ENCODE results near the gene INAFM2.

- TF ChIP-seq MYC (IDR thresholded peaks at IDR 0.05; ENCODE audit: low read depth, low read length) (no peak), CTCF (IDR thresholded peaks at IDR 0.05; ENCODE audit: extremely low read depth in 1 of 2, insufficient read depth in 1 of 2, low read depth in 1 of 2, low read length in 2 of 2) (no peak), POLR2A (IDR thresholded peaks at IDR 0.05; ENCODE audit: low read depth, low read length) (no peak), FOS (IDR thresholded peaks at IDR 0.05; ENCODE audit: borderline replicate concordance, insufficient read depth, low read length) (no peak), EZH2 (IDR thresholded peaks at IDR 0.05; ENCODE audit: borderline replicate concordance, low read depth, low read length, severe bottlenecking) (no peak), MAX (IDR thresholded peaks at IDR 0.05; ENCODE audit: insufficient read depth, insufficient read length) (no peak), POLR2AphosphoS5 (IDR thresholded peaks at IDR 0.05; ENCODE audit: insufficient read depth, low read depth, low read length) (no peak)
Observed at GRCh38 chr15:40323953-40324937, 753 bp downstream of the INAFM2 start.
